NT2/D1 (cell line): Measurements from ENCODE around the gene CTCF.

Experiments used
- SUZ12 ChIP-seq: IDR thresholded peaks from 2 replicates; pipeline ENCODE4 v1.6.1; 2011; ENCODE audit not compliant: insufficient read length, insufficient read depth; ENCODE audit errors: extremely low read depth
- YY1 ChIP-seq: IDR thresholded peaks from 2 replicates; pipeline ENCODE4 v1.6.1; 2011; ENCODE audit not compliant: insufficient read length, insufficient read depth

DNA sequence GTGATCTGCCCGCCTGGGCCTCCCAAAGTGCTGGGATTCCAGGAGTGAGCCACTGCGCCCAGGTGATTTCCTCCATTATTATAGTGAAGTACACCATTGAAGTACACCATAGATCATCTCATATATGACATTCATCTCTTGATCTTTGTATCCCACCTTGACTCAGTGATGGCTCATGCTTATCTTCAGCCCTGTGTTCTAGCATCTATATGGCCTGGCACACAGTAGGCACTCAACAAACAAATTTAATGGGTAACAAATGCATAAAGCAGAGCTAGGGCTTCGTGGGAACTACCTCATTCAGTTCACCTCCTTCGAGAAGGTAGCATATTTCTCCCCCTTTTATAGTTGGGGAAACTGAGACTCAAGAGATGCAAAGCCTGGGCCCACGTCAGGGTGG, 103.3 kb downstream of the CTCF start:
- TF ChIP-seq YY1 (no peak), SUZ12 (no peak)
